ENCODE measurements around the gene GPS1.

Gene GPS1

GRCh38 chr17:82015311-82015971 is 36.3 kb upstream of the GPS1 start:
- Histone ChIP-seq H3K4me3 (no peak overlapping the region), H3K27ac (no peak overlapping the region)
- no peak for TF ChIP-seq CTCF (IDR thresholded peaks at IDR 0.05)
- DNase-seq (ENCODE audit: low spot score): no peak

GRCh38 chr17:82016061-82016874 is 35.4 kb upstream of the GPS1 start:
- Histone ChIP-seq H3K27ac (no peak overlapping the region), H3K4me3 (no peak overlapping the region)
- no peak for TF ChIP-seq CTCF (IDR thresholded peaks at IDR 0.05)
- no peak for DNase-seq (ENCODE audit: low spot score)

GRCh38 chr17:82016875-82017459 is 34.7 kb upstream of the GPS1 start:
- DNase-seq (ENCODE audit: low spot score): no peak
- Histone ChIP-seq H3K27ac (no peak overlapping the region), H3K4me3 (no peak overlapping the region)
- no peak for TF ChIP-seq CTCF (IDR thresholded peaks at IDR 0.05)

GRCh38 chr17:82017612-82018151 is 34.0 kb upstream of the GPS1 start:
- TF ChIP-seq CTCF (IDR thresholded peaks at IDR 0.05): no peak
- no peak overlapping the region for H3K27ac ChIP-seq
- H3K4me3 ChIP-seq: no peak overlapping the region
- DNase-seq (ENCODE audit: low spot score): no peak

GRCh38 chr17:82018152-82018988 is 33.3 kb upstream of the GPS1 start:
- TF ChIP-seq CTCF (IDR thresholded peaks at IDR 0.05): no peak
- no peak for DNase-seq (ENCODE audit: low spot score)
- no peak overlapping the region for H3K27ac ChIP-seq

GRCh38 chr17:82018989-82019689 is 32.6 kb upstream of the GPS1 start:
- no peak overlapping the region for H3K4me3 ChIP-seq
- DNase-seq (ENCODE audit: low spot score): no peak
- no peak overlapping the region for H3K27ac ChIP-seq
- TF ChIP-seq CTCF (IDR thresholded peaks at IDR 0.05): no peak

More at GRCh38 chr17:82018152-82018988, 33.3 kb upstream of the GPS1 start:
- H3K4me3 ChIP-seq: no peak overlapping the region

All from coronary artery (tissue), 2 donors.